Tongue (tissue), 2 donors: Measurements from ENCODE around the gene KRT81. TPM values are rescaled to one million over a fixed set of nuclear protein-coding genes. Genes with fewer than 3 reads are reported as not detected.
"Not testable (repeated sequence)": the region's sequence is repeated elsewhere in the genome, so short reads cannot be mapped to it uniquely, and the experiment has no call there.

ENCODE experiments used
- DNase-seq: peaks from one replicate; pipeline ENCODE4 v3.0.0-alpha.2; 2015
- total RNA-seq: library from RNA; depleted of rRNA; stranded (reverse); fragments of >200 nt; gene quantifications from one replicate; pipeline ENCODE4 v1.2.3, GENCODE V29; 2014

The KRT81 gene
- total RNA-seq, 1 donor from 2014 or later, result 0.41 TPM

DNA sequence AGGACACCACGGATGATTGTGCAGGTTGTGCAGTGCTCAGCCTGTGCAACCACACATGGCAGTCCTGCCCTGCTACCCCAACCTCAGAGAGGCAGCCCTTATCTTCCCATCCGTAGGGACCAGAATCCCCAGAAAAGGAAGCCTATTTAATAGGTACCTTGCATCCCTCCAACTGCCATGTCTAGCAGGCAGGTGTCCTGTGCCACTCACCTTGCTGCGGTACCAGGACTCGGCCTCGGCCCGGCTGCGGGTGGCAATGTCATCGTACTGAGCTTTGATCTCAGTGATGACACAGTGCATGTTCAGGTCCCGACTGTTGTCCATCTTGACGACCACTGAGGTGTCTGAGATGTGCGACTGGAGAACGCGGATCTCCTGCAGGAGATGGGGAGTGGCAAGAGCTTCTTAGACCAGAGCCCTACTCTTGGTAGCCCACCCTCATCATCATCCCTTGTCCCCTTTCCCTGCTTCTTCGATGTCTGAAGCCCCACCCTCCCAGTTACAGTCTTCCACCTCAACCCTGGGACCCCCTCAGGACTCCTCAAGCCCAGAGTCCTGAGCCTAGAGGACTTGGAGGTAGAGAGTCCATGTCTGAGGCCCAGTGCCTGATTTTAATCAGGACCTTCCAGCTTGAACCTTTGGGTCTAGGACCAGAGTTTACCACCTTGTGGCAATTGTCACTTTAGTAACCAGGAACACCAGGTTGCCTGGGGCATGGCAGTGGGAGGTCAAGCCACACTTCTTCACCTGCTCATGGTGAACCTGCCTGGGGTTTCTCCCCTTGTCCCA lies 37.7 kb downstream of the KRT81 start:
- no peak for DNase-seq

- DNase-seq, result no peak
These were observed 38.5 kb downstream of the KRT81 start for GRCh38 chr12:52252728-52253343.

DNA sequence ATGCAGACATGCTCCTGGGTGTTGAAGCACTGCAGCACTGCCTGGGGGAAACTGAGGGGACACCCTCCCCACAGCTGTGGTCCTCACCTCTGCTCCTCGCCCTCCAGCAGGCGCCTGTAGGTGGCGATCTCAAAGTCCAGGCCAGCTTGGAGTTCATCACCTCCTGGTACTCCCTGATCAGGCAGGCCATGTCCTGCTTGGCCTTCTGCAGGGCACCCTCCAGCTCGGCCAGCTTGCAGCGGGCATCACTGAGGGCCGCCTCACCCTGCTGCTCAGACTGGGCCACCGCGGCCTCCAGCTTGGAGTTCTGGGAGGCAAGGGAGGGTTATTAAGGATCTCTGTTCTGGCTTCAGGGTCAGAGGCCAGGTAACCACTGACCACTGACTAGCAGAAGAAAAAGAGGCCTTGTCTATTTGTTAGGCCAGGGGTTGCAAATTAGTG lies 39.1 kb downstream of the KRT81 start:
- not testable (repeated sequence) for DNase-seq

GRCh38 chr12:52251367-52252051 lies 39.8 kb downstream of the KRT81 start:
- DNase-seq, result no peak

DNA sequence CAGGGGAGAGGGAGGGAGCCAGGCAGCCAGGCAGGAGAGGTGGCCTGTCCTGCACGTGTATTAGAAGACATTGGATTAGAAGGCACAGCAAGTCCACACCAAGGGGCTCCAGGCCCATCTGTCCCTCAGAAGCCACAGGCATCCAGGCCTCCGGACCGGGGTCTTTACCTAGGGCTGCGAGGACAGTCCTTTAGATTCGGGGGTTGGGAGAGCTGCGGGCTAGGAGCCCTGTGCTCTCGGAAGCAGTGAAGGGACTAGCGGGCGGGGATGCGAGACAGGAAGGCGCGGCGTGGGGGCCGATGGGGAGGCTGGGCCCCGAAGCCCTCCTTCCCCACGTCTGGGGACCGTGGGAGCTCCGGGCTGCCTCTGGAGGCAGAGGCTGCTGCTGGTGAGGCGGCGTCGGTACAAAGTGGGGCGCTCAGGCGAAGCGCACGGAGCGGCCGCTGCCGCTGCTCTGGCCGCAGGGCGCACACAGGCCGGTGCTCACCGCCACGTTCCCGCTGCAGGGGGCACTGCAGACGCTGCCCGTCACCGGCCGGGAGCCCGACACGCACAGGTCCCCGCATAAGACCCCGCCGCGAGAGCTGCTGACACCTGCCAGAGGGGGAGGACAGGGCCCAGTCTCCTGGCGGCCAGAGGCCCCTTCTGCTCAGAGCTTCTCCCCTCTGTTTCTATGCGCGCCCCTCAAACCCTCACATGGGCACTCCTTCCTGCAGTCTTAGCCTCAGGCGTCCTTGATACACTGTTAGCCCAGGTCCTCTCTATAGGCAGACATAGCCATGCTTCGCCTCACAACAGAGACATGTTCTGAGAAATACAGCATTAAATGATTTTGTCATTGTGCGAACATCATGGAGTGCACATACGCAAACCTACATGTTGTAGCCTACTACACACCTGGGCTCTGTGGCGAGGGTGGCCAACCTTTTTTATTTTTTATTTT lies 41.0 kb downstream of the KRT81 start:
- no peak for DNase-seq

DNA sequence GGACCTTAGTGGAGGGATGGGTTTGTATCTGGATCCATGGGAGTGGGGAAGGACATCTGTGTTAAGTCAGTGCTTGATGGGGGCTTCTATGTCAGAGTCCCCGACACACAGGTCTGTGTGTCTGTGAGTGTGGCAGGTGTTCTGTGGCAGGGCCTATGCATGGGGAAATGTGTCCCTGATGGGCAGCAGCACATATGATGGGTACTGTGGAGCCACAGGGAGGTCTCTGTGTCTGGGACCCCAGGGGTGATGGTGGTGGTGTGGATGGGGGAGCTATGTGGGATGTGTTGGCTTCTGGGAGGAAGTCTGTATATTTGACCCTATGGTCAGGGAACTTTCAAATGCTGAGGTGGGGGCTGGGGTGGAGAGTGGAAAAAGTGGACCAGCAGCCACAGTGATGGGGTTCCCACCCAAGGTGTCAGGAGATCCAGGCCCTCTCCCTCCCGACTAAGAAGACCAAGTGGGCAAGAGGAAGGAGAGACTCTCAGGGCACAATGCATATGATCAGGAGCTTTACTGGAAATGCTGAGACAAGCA lies 41.8 kb downstream of the KRT81 start:
- no peak for DNase-seq

GRCh38 chr12:52248541-52249461 lies 42.5 kb downstream of the KRT81 start:
- DNase-seq, result peak; percentile 84

DNA sequence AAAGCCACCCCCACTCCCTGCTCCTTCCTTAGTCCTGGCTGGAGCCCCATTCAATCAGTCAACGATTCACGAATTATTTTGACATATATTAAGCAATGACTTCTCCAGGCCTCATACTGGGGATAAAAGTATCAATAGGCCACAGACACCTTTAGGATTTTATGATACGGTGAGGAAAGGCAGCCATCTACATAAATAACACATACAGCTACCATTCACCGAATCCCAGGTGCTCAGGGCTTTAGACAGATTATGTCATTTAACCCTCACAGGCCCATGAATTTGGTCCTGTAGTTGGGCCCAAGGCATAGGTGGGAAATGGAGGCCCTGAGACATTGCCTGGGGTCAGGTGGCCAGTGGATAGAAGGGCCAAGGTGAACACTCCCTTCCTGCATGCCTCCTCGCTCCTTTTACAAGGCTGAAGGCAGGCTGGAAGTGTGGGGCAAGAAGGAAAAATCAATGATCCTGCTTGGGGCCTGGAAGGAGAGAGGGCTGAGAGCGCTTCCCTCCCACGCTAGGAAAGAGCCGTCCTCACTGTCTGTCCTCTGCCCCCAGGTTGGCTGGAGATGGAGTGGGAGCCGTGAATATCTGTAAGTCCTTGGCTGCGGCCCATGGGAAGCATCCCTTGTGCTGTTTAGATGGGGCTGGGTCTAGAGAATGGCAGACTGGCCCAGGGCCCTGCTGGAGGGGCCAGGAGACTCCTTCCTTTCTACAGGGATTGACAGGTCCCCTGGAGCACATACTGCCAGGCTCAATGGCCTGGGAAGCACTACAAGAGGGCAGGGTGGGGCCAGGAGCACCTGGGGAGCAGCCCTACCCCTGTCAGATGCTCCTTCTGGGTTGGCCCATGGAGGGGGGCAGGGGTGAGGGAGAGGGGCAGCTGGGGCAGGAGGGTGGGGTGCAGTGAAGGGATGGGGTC lies 43.5 kb downstream of the KRT81 start:
- DNase-seq, result no peak

- DNase-seq, result no peak
These were observed 44.4 kb downstream of the KRT81 start for GRCh38 chr12:52246720-52247621.

DNA sequence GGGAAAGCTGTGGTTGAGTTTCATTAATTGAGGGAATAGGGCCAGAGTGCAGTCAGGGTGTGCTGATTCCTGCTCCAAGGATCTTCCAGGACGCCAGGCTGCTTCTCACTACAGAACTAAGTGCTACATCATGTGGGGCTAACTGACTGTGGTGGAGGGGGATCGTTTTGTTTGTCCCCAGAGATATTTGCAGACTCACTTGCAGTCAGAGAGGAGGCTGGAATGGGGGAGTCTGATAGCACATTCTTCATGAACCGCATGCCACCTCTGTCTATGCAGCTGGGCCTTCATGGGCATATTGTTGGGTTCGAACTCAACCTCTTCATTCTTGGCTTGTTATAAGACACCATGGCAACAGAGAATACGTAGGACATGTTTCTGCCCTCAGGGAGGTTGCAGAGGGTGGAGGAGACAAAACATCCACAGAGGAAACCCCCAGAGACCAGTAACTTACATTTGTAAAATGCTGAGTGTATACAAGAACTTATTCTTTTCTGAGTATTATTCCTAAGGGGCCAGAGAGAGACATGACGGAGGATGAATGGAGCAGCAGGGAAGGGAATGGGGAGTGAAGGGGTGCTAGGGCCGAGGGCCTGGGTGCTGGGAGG lies 45.3 kb downstream of the KRT81 start:
- DNase-seq, result no peak

GRCh38 chr12:52245259-52245961 lies 45.9 kb downstream of the KRT81 start:
- no peak for DNase-seq

DNA sequence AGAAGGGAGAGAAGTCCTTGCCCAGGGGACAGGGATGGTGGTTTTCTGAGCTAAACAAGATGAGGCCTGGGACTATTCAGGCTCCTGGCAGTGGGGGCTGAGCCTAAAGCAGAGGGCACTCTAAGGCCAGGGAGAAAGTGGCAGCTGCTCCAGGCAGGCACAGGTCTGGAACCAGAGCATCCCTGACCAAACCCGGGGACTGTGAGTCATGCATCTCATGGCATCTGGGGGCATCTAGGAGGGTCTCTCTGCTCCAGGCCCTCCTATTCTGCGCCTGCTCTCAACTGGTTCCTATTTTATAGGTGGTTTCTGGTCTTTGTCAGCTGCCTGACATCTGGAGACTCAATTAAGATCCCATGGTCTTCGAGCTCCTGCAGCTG lies 46.7 kb downstream of the KRT81 start:
- DNase-seq, result no peak

DNA sequence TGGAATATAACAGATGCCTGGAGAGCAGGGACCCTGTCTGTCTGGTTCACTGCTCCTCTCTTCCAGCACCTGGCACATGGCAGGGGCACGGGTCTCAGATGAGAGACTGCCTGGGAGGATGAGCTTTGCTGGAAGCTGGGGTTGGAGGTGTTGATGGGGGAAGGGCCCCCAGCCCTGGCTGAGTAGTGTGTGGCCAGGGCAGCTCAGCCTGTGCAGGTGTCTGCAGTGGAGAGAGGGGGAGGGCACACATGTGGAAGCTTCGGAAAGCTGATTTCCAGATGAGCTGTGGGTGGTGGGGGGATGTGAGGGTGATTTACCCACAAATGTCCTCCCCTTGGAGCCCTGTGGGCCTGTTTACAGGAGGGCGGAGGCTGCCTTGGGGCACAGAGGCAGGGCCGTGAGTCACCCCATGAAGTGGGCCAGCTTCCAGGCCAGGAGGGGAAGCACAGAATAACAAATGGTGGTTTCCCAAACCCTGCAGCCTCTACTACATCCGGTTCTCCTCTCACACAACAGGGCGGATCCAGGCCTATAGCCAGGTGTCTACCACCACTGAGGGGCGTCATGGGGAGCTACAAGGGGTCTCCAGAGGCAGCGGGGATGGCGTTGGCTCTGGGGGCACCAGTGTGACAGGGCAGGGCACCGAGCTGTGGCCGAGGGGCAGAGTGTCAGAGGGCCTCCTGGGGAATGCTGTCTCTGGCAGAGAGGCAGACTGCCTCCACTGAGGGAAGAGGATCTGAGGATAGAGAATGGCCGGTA lies 47.3 kb downstream of the KRT81 start:
- peak; percentile 64 for DNase-seq

DNA sequence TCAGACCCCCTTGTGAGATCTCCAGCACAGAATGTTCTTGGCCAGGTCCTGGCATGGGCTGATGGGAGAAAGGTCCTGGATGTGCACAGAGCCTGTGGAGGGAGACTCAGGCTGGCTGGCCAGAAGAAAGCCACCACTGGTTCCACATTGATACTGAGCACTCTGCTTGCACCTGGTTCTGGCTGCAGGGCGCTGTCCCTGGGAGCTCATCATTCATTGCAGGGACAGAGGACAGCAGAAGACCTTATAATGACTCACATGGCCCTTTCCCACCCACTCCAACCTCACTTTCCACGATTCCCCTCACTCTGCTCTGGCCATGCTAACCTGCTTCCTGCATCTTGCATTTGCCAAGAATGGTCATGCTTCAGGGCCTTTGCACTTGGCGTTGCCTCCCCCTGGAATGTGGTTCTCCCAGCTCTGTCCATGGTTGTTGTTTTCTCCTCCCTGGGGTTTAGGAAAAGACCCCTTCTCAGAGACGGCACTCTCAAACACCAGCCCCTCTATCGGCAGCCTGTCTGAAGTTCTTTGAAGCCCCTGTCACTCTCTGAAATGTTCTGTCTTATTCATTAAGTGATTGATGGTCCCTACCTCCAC lies 48.0 kb downstream of the KRT81 start:
- no peak for DNase-seq

DNA sequence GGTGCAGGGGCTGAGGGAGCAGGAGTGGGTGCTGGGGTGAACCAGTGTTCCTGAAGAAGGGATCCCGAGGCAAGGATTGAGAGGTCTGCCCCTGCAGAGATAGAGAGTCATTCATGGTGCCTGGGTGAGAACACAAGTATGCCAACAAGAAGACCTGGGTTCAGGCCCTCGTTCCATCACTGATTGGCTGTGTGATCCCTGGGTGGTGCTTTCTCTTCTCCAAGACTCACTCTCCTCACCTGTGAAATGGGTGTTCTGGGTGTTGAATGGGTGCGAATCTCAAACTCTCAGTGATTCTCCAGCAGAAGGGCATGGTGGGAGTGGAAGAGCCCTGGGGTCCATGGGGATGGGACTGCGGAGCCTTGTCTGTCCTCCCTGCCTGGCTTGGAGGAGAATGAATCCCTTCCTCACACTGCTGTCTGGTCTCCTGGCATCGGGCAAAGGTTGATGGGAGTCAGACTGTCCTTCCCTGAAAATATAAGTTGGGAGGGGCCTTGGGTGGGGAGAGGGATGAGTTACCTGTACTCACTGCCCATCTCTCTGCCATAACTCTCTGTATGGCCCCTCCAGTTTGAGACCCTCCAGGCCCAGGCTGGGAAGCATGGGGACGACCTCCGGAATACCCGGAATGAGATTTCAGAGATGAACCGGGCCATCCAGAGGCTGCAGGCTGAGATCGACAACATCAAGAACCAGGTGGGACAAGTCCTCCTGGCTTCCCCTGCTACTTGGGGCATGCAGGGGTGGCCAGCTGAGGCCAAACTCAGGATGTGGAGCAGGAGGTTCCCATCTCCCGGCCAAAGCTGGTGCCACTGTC lies 48.7 kb downstream of the KRT81 start:
- no peak for DNase-seq
